Epithelial cell of esophagus (primary cell): Measurements from ENCODE around the gene ACAP1.

Experiments
- DNase-seq: peaks from one replicate; pipeline ENCODE4 v3.0.0; 2010; ENCODE audit warnings: low read depth
- H3K4me3 ChIP-seq: 2 replicates; pipeline ENCODE4 v1.5.1; 2011; ENCODE audit warnings: mild to moderate bottlenecking, low read length, control low read depth
- TF ChIP-seq, protein P1 (sequence below): IDR thresholded peaks from 2 replicates; pipeline ENCODE4 v1.5.1; 2011; ENCODE audit warnings: low read depth, mild to moderate bottlenecking, low read length, control low read depth, inconsistent platforms; ENCODE audit not compliant: insufficient read depth; ENCODE audit errors: missing control alignments

The ACAP1 gene

GRCh38 chr17:7293159-7293558, 43.2 kb upstream of the ACAP1 start:
- peak; percentile 64 for DNase-seq
- no peak overlapping the region for H3K4me3 ChIP-seq
- TF ChIP-seq, protein P1, sequence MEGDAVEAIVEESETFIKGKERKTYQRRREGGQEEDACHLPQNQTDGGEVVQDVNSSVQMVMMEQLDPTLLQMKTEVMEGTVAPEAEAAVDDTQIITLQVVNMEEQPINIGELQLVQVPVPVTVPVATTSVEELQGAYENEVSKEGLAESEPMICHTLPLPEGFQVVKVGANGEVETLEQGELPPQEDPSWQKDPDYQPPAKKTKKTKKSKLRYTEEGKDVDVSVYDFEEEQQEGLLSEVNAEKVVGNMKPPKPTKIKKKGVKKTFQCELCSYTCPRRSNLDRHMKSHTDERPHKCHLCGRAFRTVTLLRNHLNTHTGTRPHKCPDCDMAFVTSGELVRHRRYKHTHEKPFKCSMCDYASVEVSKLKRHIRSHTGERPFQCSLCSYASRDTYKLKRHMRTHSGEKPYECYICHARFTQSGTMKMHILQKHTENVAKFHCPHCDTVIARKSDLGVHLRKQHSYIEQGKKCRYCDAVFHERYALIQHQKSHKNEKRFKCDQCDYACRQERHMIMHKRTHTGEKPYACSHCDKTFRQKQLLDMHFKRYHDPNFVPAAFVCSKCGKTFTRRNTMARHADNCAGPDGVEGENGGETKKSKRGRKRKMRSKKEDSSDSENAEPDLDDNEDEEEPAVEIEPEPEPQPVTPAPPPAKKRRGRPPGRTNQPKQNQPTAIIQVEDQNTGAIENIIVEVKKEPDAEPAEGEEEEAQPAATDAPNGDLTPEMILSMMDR, result no peak

GRCh38 chr17:7293816-7294613, 42.3 kb upstream of the ACAP1 start:
- TF ChIP-seq, protein P1, result no peak
- DNase-seq, result no peak
- H3K4me3 ChIP-seq, result no peak overlapping the region

DNA sequence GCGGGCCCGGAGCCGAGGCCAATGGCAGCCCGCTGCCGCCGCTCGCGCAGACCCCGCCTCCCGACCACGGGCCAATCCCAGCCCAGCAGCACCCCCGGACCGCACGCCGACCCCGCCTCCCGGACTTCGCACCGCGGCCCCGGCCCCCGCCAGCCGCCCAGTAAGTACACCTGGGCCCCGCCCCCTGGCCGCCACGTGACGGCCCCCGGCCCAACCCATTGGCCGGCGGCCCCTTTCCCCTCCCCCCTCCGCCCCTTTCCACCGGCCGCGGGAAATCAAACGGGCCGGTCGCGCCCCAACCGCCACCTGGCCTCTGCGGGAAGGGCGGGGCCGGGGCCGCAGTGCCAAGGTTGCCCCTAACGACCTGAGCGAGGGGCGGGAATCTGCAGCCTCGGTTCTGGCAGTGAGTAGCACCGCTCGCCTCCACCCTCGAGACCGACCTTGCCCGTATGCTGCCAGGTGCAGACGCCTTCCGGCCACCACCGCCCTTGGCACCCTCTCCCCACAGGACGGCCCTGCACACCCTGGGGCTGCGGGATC, 41.6 kb upstream of the ACAP1 start, which contains the start of gene YBX2:
Gene YBX2, minus strand, starts transcription at position 26 of the 540 bp plus-strand sequence. CDS start 139 bp downstream, outside the sequence.
- H3K4me3 ChIP-seq, result peak within 1 kb of the TSS; percentile 34
- TF ChIP-seq, protein P1, result no peak
- peak; percentile 76 for DNase-seq

DNA sequence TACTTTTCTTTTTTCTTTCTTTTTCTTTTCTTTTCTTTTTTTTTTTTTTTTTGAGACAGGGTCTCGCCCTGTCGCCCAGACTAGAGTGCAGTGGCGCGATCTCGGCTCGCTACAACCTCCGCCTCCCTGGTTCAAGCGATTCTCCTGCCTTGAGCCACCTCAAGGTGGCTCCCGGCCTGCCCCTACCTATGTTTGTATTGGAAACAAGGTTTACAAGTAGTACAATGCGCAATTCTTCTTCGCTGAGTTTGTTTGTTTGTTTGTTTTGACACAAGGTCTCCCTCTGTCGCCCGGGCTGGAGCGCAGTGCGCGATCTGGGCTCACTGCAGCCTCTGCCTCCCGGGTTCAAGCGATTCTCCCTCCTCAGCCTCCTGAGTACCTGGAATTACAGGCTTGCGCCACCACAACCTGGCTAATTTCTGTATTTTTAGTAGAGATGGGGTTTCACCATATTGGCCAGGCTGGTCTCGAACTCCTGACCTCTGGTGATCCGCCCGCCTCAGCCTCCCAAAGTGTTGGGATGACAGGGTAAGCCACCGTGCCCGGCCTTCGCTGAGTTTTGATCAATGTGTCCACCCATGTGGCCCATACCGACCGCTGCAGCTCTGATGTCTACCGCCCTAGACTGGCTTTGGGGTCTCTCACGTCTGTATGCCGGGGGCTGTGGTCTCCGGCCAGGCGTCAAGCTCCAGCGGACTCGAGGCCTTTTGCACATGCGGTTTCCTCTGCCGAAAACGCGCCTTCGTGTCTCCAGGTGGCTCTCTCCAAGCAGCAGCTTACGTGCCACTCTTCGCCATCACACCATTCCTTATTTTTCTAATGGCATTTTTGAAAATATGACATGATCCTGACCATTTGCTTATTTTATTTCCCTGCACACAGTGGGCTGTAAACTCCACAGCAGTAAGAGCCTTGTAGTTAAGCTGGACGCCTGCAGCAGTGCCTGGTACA, 40.8 kb upstream of the ACAP1 start:
- DNase-seq, result no peak
- H3K4me3 ChIP-seq, result peak overlapping the region; percentile 34
- TF ChIP-seq, protein P1, result peak; percentile 13

DNA sequence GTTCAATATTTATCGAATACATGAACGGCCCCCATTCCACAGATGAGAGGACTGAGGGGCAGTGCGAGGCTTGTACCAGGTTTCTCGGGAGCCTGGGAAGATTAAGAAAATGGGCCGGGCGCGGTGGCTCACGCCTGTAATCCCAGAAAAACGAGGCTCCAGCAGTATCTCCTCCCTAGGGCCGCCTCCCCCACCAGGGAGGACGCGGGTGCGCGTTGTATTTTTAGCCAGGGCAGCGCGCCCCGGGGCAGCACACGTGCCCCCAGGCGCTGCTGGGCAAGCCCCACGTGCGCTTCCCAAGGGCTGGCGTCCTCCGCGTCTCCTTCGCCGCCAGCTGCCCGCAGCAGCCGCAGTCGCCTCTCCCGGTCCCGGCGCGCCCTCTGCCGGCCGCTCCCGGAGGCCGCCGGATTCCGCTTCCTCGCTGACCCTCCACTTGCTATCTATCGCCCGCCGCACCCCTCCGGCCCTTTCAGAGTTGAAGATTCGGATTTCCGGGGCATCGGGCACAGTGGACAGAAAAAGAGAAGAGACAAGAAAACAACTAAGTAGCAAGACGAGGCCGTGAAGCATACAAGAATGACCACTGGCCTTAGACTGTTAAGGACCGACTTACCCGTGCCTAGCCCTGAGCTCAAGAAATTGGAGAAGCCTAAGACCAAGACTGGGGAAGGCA, 40.0 kb upstream of the ACAP1 start:
- TF ChIP-seq, protein P1, result peak; percentile 56
- no peak overlapping the region for H3K4me3 ChIP-seq
- peak; percentile 76 for DNase-seq

- TF ChIP-seq, protein P1, result no peak
- DNase-seq, result no peak
- no peak overlapping the region for H3K4me3 ChIP-seq
These were observed 32.1 kb upstream of the ACAP1 start for GRCh38 chr17:7304179-7304578.
